HepG2 (cell line): Measurements from ENCODE around the gene PNLIPRP3. TPM values are rescaled to one million over a fixed set of nuclear protein-coding genes. Genes with fewer than 3 reads are reported as not detected.

Source experiments
- ATAC-seq: fragments of 200-7000 bp; cut with Tn5 transposase; 3 replicates; pipeline ENCODE4 v1.9.1; 2020; ENCODE audit warnings: mild to moderate bottlenecking, moderate library complexity
- BruUV-seq: library from RNA; stranded (reverse); fragments of 400-500 nt; replicated peaks from 2 replicates; lab custom pipeline; 2021; lab: Mats Ljungman, UMichigan
- CTCF ChIA-PET: fragments of 300-600 bp; formaldehyde crosslinking; extraction: SDS; loops from one replicate; lab custom pipeline; 2021; ENCODE audit warnings: low total read pairs, inconsistent platforms, low intra/inter-chr PET ratio; lab: Yijun Ruan, JAX
- POLR2A ChIA-PET: fragments of 350-600 bp; sonication (Branson Sonifier 250); formaldehyde crosslinking; loops from one replicate; lab custom pipeline; 2020; ENCODE audit warnings: antibody characterized with exemption, inconsistent platforms; lab: Yijun Ruan, JAX
- DNase-seq: peaks from one replicate; pipeline ENCODE4 v3.0.0-alpha.2; 2015; ENCODE audit warnings: low spot score
- FAIRE-seq: peaks from 3 replicates; lab custom pipeline; 2011; peaks lifted over from hg19 to GRCh38; lab: Jason Lieb, UNC
- H2AFZ ChIP-seq: one replicate; pipeline ENCODE4 v1.6.1; 2011; ENCODE audit warnings: low read length, inconsistent platforms
- H3K27ac ChIP-seq: fragments of 300-600 bp; 3 replicates; pipeline ENCODE4 v1.8.0; 2011; ENCODE audit warnings: mixed run types, mild to moderate bottlenecking, mixed read lengths, low read length, inconsistent platforms; ENCODE audit not compliant: insufficient read depth; ENCODE audit errors: extremely low read length
- H3K27me3 ChIP-seq, 2 experiments: fragments of 200-600 bp in 1 of 2; 2 replicates in 1 of 2; 3 replicates in 1 of 2; pipeline versions ENCODE4 v1.6.0 to v1.8.0; 2011; ENCODE audit warnings: low read length in 2 of 2, mild to moderate bottlenecking in 2 of 2, moderate library complexity in 2 of 2, inconsistent platforms in 1 of 2; ENCODE audit not compliant: insufficient read depth in 2 of 2, control insufficient read depth in 1 of 2
- H3K36me3 ChIP-seq, 2 experiments: fragments of 200-600 bp in 1 of 2; replicated peaks in 1 of 2; 2 replicates in 1 of 2; 3 replicates in 1 of 2; pipeline versions ENCODE4 v1.5.1 to v1.8.0; 2011; ENCODE audit warnings: low read length in 2 of 2, inconsistent platforms in 1 of 2; ENCODE audit not compliant: insufficient read depth in 2 of 2, control insufficient read depth in 1 of 2
- H3K4me1 ChIP-seq: 2 replicates; pipeline ENCODE4 v1.5.1; 2012; ENCODE audit warnings: low read length, inconsistent platforms; ENCODE audit not compliant: insufficient read depth
- H3K4me2 ChIP-seq: 2 replicates; pipeline ENCODE4 v1.6.0; 2011; ENCODE audit warnings: low read depth, low read length, inconsistent platforms
- H3K4me3 ChIP-seq, 3 experiments: fragments of 200-600 bp in 1 of 3; sonication (generic), shearing (Covaris generic) in 1 of 3; replicated peaks in 1 of 3; 2 replicates each; pipeline ENCODE4 v1.5.1; 2011 to 2016; ENCODE audit warnings: low read length in 3 of 3, inconsistent platforms in 2 of 3, low read depth in 2 of 3, mild to moderate bottlenecking in 2 of 3, control low read depth in 1 of 3, mixed read lengths in 1 of 3; ENCODE audit not compliant: insufficient read depth in 1 of 3
- H3K79me2 ChIP-seq: one replicate; pipeline ENCODE4 v1.6.1; 2011; ENCODE audit warnings: low read length, inconsistent platforms; ENCODE audit not compliant: insufficient read depth
- H3K9ac ChIP-seq: 2 replicates; pipeline ENCODE4 v1.6.0; 2011; ENCODE audit warnings: mild to moderate bottlenecking, low read depth, low read length, inconsistent platforms; ENCODE audit not compliant: insufficient read depth
- H3K9me3 ChIP-seq: 2 replicates; pipeline ENCODE4 v1.5.1; 2012; ENCODE audit warnings: mild to moderate bottlenecking, low read length
- H4K20me1 ChIP-seq: 2 replicates; pipeline ENCODE4 v1.6.0; 2011; ENCODE audit warnings: inconsistent platforms, mild to moderate bottlenecking, low read length, moderate library complexity; ENCODE audit not compliant: insufficient read depth
- ARID3A ChIP-seq: IDR thresholded peaks from 2 replicates; pipeline ENCODE4 v1.6.1; 2012; ENCODE audit warnings: low read depth, low read length, improper control_type of control experiment
- DPF2 ChIP-seq: sonication (generic); formaldehyde crosslinking; IDR thresholded peaks from 2 replicates; pipeline ENCODE4 v1.4.0; 2020; ENCODE audit warnings: mild to moderate bottlenecking, low read depth, missing genetic modification reagents, borderline replicate concordance
- E2F5 ChIP-seq: sonication (generic); formaldehyde crosslinking; conservative IDR thresholded peaks from 2 replicates; pipeline ENCODE4 v1.4.0; 2020; ENCODE audit warnings: missing genetic modification reagents
- MAF1 ChIP-seq: sonication (generic); formaldehyde crosslinking; IDR thresholded peaks from 2 replicates; pipeline ENCODE4 v1.5.0; 2020; ENCODE audit warnings: missing genetic modification reagents, borderline replicate concordance
- PATZ1 ChIP-seq: sonication (generic); formaldehyde crosslinking; IDR thresholded peaks from 2 replicates; pipeline ENCODE4 v1.4.0; 2020; ENCODE audit warnings: missing genetic modification reagents
- REPIN1 ChIP-seq: sonication (generic); formaldehyde crosslinking; IDR thresholded peaks from 2 replicates; pipeline ENCODE4 v1.8.0; 2022; ENCODE audit warnings: missing genetic modification reagents, low read depth, mild to moderate bottlenecking, borderline replicate concordance
- SNRNP70 ChIP-seq: fragments of 200-400 bp; formaldehyde crosslinking; IDR thresholded peaks from 2 replicates; pipeline ENCODE4 v1.6.1; 2017; ENCODE audit warnings: mild to moderate bottlenecking, low read depth, low read length, moderate library complexity
- SP2 ChIP-seq: sonication (generic); formaldehyde crosslinking; IDR thresholded peaks from 2 replicates; pipeline ENCODE4 v1.5.1; 2020; ENCODE audit warnings: mild to moderate bottlenecking, missing genetic modification reagents
- ZEB1 ChIP-seq: IDR thresholded peaks from 2 replicates; pipeline ENCODE4 v1.6.1; 2012; ENCODE audit warnings: mild to moderate bottlenecking, low read depth, inconsistent platforms; ENCODE audit not compliant: insufficient replicate concordance
- ZNF17 ChIP-seq: sonication (generic); formaldehyde crosslinking; IDR thresholded peaks from 2 replicates; pipeline ENCODE4 v1.5.0; 2020; ENCODE audit warnings: mild to moderate bottlenecking, missing genetic modification reagents
- ZSCAN12 ChIP-seq: sonication (generic); formaldehyde crosslinking; IDR thresholded peaks from 2 replicates; pipeline ENCODE4 v1.9.0; 2021; ENCODE audit warnings: mild to moderate bottlenecking, missing genetic modification reagents
- whole genome bisulfite sequencing: methylation state at CpG from one replicate; pipeline ENCODE4 v1.1.6; 2017; ENCODE audit warnings: low lambda C conversion rate; 5-methylcytosine and 5-hydroxymethylcytosine counted together
- in situ Hi-C: cut with HindIII; loops from 2 replicates; pipeline ENCODE4 v1.10.0; 2017; ENCODE audit warnings: low pct_unique_long_range_greater_than_20kb; ENCODE audit not compliant: extremely low pct_ligation_motif_present
- intact Hi-C: fragments of 100-400 bp; cut with micrococcal nuclease; formaldehyde crosslinking; loops from one replicate; pipeline ENCODE4 v1.10.0; 2022; ENCODE audit not compliant: unreplicated experiment
- polyA plus RNA-seq, 8 experiments: library from polyadenylated mRNA; depleted of rRNA in 3 of 8; stranded (reverse) in 7 of 8; unstranded in 1 of 8; fragments of >200 nt; fragmentation: Illumina TruSeq in 4 of 8; extraction: Trizol in 4 of 8; gene quantifications; 2 replicates each; pipeline versions ENCODE4 v1.2.1 to v1.2.3, GENCODE V29; 2011 to 2016; ENCODE audit warnings: low read depth in 4 of 8, missing spikeins in 1 of 8, mixed read lengths in 1 of 8; ENCODE audit not compliant: insufficient read depth in 1 of 8
- total RNA-seq, 5 experiments: library from RNA; depleted of rRNA; stranded (reverse); fragments of >200 nt; fragmentation: Illumina TruSeq; extraction: Trizol; gene quantifications; 2 replicates each; pipeline ENCODE4 v1.2.3, GENCODE V29; 2016; ENCODE audit warnings: low read depth in 1 of 5

PNLIPRP3 gene
- total and polyA plus RNA-seq, 2 of the 13 experiments (the other 11 are each of a cell fraction or from before 2014, with no cell fraction given) = not detected

GRCh38 chr10:116464257-116464656 is 36.6 kb downstream of the PNLIPRP3 start (continued):
- TF ChIP-seq ZNF17 (CRISPR knock-in tag) (no peak), SNRNP70 (no peak), DPF2 (no peak), SP2 (no peak), E2F5 (no peak), ZSCAN12 (CRISPR knock-in tag) (no peak)

- WGBS = 3% methylated on average over 3 of the region's 3 CpGs
- in situ Hi-C loops = no loop called here
- no TSS peak for BruUV-seq
- Histone ChIP-seq H2AFZ (no peak overlapping the region), H3K4me1 (no peaks in the 10 kb centered on the region), H3K79me2 (no peaks in the 10 kb centered on the region), H4K20me1 (no peaks in the 10 kb centered on the region), H3K36me3 (no peaks in the 10 kb centered on the region), H3K27ac (no peak overlapping the region), H3K9me3 (no peaks in the 10 kb centered on the region), H3K4me3 (no peak overlapping the region), H3K4me2 (no peak overlapping the region), H3K27me3 (no peaks in the 10 kb centered on the region), H3K9ac (no peak overlapping the region)
- CTCF ChIA-PET = no interaction called here
- POLR2A ChIA-PET = no interaction called here
- intact Hi-C loops = no loop called here
- FAIRE-seq (no peak), ATAC-seq (no peak), DNase-seq (no peak)
- TF ChIP-seq ARID3A (no peak), MAF1 (CRISPR knock-in tag) (no peak), ZEB1 (no peak), REPIN1 (no peak), PATZ1 (CRISPR knock-in tag) (no peak)
Observed at GRCh38 chr10:116465546-116465945, 37.9 kb downstream of the PNLIPRP3 start.
